Islet precursor cell (in vitro differentiated cells): ENCODE measurements around the gene ACSBG1.

Experiments
- DNase-seq: peaks from one replicate; pipeline ENCODE4 v3.0.0-alpha.2; 2018

Gene ACSBG1

DNA sequence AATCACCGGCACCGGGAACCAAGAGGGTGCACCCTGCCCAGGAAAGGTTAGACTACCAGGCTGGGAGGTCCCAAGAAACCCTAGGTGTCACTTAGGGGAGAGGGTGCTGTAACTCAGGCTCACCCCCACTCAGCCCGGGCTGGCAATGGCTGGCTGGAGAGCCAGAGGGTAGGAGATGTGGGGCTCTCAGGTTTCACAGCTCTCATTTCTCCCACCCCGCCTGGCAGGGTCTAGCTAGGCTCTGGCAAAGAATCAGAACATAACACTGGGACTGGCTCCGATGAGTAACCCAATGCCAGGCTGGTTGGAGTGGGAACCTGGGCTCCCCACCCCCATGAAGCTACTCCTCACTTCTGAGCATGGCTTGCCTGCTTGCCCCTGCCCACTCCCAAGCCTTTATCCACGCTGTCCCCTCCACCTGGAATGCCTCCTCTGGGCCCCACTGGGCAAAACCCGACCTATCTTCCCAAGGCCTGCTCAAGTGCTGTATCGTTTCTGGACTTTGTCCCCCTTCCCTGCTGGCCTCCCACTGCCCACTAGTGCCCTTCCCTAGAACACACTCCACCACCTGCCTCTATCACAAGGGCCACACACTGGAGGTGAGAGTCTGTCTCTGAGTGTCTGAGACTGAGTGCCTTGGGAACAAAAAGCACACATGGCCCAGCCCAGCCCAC is 105.2 kb downstream of the ACSBG1 start:
- DNase-seq, result no peak

DNA sequence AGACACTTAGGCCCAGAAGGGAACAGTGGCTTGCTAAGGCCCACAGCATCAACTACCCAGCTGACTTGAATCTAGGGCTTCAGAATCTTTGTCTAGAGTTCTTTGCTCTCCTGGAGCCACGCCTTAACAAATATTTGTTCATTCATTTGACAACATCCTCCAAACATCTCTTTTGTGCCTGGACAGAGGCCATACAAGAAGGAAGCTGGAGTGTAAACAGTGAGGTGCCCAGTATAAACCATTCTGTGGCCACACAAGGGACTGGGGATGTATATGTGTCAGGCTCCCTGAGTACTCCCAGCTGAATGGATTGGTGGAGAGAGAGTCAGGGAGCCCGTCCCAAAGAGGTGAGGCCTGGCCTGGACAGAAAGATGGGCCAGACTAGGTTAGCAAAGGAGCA is 106.5 kb downstream of the ACSBG1 start:
- no peak for DNase-seq

DNA sequence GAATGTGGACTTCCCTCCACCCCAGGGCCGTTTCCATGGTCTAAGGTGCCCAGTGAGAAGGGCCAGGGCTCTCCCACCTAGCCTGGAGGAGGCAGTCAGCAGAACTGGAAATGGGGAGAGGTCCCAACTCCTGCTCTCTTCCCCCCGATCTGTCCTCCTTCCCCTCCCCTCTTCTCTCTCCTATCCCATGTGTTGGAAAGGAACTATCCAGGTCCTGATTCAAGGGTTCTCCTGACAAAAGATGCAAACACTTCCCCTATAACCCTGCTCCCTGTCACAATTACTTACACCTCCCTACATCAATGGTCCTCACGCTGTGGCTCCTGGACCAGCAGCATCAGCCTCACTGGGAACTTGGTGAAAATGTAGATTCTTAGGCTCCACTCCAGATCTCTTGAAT is 109.1 kb downstream of the ACSBG1 start:
- no peak for DNase-seq

DNA sequence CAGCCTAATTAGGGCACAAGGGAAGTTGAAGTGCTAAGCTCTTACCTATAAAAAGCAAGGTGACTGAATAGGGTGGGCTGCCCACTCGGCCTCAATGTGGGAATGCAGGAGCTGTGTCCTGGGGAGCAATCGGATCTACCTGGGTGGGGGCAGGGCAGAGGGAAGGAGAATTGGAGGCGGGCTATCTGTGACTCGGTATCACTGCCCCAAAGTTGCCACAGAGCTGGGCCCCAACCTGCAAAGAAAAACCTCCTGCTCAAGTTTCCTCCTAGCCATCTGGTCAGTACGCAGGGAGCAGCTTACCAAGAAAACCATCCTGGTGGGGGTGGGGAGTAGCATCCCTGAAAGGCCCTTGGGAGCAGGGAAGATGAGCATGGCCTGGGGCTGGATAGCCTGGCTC is 113.8 kb downstream of the ACSBG1 start:
- no peak for DNase-seq
